NCI-H1105 (cell line): ENCODE data around the gene APIP.

ENCODE experiments used
- DNase-seq: peaks from one replicate; lab custom pipeline; 2025; lab: John Stamatoyannopoulos, UW

APIP gene

DNA sequence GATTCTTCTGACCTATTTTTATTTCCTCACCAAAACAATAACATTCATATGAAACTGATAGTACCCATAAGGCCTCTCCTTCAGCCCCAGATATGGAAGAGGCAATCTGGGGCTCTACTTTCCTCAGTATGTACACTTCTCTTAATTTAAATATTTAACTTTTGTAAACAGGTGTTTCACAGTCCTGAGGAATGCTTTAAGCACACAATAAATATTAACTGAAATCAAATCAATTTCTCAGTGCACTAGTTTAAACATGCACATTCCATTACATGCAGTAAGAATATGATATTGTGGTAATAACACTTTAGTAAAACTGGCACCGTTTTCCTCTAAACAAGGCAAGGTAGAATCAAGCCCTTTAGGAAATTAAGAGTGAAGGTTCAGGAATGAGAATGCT is 28.9 kb downstream of the APIP start:
- DNase-seq: no peak

DNA sequence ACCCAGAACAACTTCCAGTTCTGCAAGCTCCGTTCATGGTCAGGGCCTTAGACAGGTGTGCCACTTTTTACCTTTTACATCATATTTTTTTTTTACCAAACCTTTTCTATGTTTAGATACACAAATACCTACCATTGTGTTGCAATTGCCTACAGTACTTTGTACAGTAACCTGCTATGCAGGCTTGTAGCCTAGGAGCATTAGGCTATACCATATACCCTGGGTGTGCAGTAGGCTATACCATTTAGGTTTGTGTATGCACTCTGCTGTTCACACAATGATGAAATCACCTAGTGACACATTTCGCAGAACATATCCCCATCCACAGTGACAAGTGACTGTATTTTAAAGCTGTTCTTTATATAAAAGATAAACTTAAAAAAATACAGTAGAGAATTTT is 29.6 kb downstream of the APIP start:
- DNase-seq: no peak

- DNase-seq: no peak
Observed at GRCh38 chr11:34881900-34882299, 34.3 kb downstream of the APIP start.

GRCh38 chr11:34877375-34877975 is 38.7 kb downstream of the APIP start:
- DNase-seq: no peak

GRCh38 chr11:34874202-34874601 is 42.0 kb downstream of the APIP start:
- no peak for DNase-seq

- no peak for DNase-seq
Observed at GRCh38 chr11:34870548-34871196, 45.5 kb downstream of the APIP start.

- DNase-seq: no peak
Observed at GRCh38 chr11:34869425-34869824, 46.8 kb downstream of the APIP start.

GRCh38 chr11:34866375-34866774 is 49.8 kb downstream of the APIP start:
- no peak for DNase-seq

DNA sequence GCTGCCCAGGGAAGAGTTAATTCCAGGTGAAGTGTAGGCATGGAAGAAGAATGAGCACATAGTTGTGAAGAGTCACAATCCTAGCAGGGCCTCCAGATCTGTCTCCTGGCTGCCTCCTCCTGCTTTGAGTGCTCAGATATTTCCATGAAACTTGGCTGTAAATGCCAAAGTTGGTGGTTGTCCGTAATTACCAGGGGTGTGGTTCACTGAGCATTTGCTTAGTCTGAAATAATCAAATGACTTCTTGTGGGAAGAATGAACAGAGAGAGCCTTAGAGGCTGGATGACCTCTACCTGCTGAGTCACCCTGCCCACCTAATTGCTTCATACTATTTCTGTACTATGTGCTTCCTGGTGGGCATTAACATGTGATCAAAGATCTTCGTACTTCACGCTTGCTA is 50.9 kb downstream of the APIP start:
- no peak for DNase-seq

- no peak for DNase-seq
Observed at GRCh38 chr11:34864424-34864823, 51.8 kb downstream of the APIP start.

GRCh38 chr11:34863048-34863447 is 53.1 kb downstream of the APIP start:
- DNase-seq: no peak

GRCh38 chr11:34860518-34860917 is 55.7 kb downstream of the APIP start:
- no peak for DNase-seq

- DNase-seq: no peak
Observed at GRCh38 chr11:34860034-34860433, 56.1 kb downstream of the APIP start.

GRCh38 chr11:34859496-34859895 is 56.7 kb downstream of the APIP start:
- no peak for DNase-seq

DNA sequence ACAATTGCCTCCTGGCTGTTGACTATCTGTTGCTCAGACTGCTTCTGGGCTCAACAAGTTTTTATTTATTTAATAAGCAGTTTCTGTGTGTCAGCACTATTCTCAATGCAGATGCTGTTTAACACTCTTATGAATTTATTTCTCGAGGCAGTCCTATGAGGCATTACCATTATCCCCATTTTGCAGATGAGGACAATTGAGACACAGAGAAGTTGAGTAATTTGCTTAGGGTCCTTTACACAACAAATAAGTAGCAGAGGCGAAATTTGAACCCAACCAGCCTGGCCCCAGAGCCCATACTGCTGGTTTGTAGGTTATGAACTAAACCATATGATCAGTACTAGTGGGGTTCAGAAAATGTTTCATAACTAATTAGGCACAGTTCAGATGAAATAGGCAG is 58.7 kb downstream of the APIP start:
- DNase-seq: no peak

GRCh38 chr11:34856251-34856650 is 59.9 kb downstream of the APIP start:
- DNase-seq: no peak

DNA sequence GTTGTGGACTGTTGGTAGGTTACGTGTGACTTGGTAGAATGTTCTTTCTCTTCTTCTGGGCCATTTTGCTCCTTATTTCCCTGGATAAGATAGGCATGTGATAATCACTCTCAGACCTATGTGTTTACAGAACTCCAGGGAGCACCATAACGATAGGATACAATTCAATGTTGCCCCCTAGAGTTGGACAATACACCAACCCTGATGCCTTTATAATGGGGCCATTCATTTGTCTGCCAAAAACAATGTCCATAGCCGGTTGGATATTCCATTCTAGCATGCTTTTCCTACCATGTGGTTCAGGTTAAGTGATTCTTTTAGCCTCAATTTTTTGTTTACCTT is 60.5 kb downstream of the APIP start:
- no peak for DNase-seq

- no peak for DNase-seq
Observed at GRCh38 chr11:34855021-34855753, 61.0 kb downstream of the APIP start.

DNA sequence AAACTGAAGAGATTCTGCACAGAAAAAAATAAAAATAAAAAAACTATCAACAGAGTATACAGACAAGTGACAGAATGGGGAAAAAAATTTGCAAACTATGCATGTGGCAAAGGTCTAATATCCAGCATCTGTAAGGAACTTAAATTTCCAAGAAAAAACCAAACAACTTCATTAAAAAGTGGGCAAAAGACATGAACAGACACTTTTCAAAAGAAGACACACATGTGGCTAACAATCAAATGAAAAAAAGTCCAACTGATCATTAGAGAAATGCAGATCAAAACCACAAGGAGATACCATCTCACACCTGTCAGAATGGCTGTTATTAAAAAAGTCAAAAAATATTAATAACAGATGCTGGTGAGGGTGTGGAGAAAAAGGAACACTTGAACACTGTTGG is 64.3 kb downstream of the APIP start:
- no peak for DNase-seq

DNA sequence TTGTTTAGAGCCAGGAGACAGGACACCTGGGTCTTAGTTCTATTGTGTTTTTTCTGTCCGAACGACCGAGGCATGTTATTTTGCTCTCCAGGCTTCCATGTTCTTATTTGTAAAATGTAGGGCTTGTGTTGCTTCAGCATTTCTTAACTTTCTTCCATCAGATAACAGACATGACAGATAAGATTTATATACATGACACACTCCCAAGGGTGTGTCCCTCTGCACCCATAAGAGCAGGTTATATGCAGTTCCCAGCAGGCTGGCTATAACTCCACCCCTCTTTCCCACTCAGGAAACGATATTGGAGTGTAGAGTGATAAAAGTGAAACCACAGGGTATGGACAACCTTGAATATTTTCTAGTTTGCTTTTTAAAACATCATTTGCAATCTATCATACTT is 65.8 kb downstream of the APIP start:
- no peak for DNase-seq

GRCh38 chr11:34846467-34846866 is 69.7 kb downstream of the APIP start:
- DNase-seq: no peak

DNA sequence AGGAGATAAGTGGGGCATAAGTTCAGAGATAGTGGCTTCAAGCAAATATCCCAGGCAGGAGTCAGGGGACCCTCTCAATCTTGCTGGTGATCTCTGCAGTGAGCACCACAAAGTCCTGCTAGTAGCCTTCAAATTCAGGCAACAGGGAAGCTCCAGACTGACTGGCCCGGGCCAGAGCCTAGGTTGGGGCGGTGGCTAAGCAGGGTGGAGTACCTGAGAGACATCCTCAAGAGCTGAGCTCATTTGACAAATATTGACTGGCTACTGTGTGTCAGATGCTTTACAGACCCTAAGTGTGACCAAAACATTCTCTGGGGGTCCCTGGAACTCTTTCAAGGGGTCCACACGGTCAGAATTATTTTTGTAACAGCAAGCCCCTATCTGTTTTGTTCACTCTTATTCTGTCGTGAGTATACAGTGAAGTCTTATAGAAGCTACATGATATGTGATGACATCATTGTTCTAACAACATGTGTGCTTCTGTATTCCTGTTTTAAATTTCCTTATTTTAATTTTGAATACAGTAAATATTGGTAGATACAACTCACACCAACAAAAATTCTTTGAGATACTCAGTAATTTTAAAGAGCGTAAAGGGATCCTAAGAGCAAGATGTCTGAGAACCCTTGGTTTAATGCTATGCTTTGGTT is 71.6 kb downstream of the APIP start:
- DNase-seq: no peak

- no peak for DNase-seq
Observed at GRCh38 chr11:34843271-34843670, 72.9 kb downstream of the APIP start.
